Nephron progenitor cell (in vitro differentiated cells): ENCODE data around the gene RPS21.

Experiments
- DNase-seq: peaks from one replicate; pipeline ENCODE4 v3.0.0; 2021
- H3K27ac Mint-ChIP-seq: 2 replicates; pipeline ENCODE4 v1.8.0; 2021; ENCODE audit warnings: mild to moderate bottlenecking, moderate library complexity, mixed read lengths
- H3K27me3 Mint-ChIP-seq: 2 replicates; pipeline ENCODE4 v1.8.0; 2021; ENCODE audit warnings: mild to moderate bottlenecking, low read depth, mixed read lengths; ENCODE audit not compliant: poor library complexity
- H3K36me3 Mint-ChIP-seq: 2 replicates; pipeline ENCODE4 v1.8.0; 2021; ENCODE audit warnings: low read depth, mixed read lengths
- H3K4me1 Mint-ChIP-seq: 2 replicates; pipeline ENCODE4 v1.8.0; 2021; ENCODE audit warnings: mixed read lengths
- H3K4me3 Mint-ChIP-seq: 2 replicates; pipeline ENCODE4 v1.8.0; 2021; ENCODE audit warnings: mild to moderate bottlenecking, moderate library complexity, mixed read lengths
- H3K9me3 Mint-ChIP-seq: 2 replicates; pipeline ENCODE4 v1.8.0; 2021; ENCODE audit warnings: mild to moderate bottlenecking, moderate library complexity, mixed read lengths
- CTCF ChIP-seq: fragments of 200-600 bp; sonication (generic); IDR thresholded peaks from 2 replicates; pipeline ENCODE4 v1.5.0; 2021; ENCODE audit warnings: antibody characterized with exemption

RPS21 gene

GRCh38 chr20:62367136-62367632, 19.7 kb upstream of the RPS21 start, which contains the start of gene LAMA5:
Gene LAMA5, minus strand, starts transcription at chr20:62367312. Its CDS starts 67 bp downstream, at chr20:62367245.
- Mint-ChIP-seq H3K27me3 (no peaks in the 10 kb centered on the region), H3K4me1 (peaks cover 51% of the 10 kb centered on the region), H3K27ac (no peak within 1 kb of the TSS), H3K4me3 (peak within 1 kb of the TSS; percentile 74), H3K9me3 (no peaks in the 10 kb centered on the region), H3K36me3 (no peaks in the 10 kb centered on the region)
- peak; percentile 82 for DNase-seq
- TF ChIP-seq CTCF = no peak

- Mint-ChIP-seq H3K4me1 (peaks cover 48% of the 10 kb centered on the region), H3K27me3 (no peaks in the 10 kb centered on the region), H3K4me3 (peak overlapping the region; percentile 75), H3K9me3 (peaks cover 1% of the 10 kb centered on the region), H3K36me3 (no peaks in the 10 kb centered on the region), H3K27ac (no peak overlapping the region)
- peak; percentile 53 for DNase-seq
- TF ChIP-seq CTCF = no peak
These were observed 19.1 kb upstream of the RPS21 start for GRCh38 chr20:62367633-62368391.

GRCh38 chr20:62368392-62368975, 18.4 kb upstream of the RPS21 start:
- Mint-ChIP-seq H3K27ac (no peak overlapping the region), H3K4me3 (peak overlapping the region; percentile 75), H3K4me1 (peaks cover 51% of the 10 kb centered on the region), H3K27me3 (no peaks in the 10 kb centered on the region), H3K36me3 (no peaks in the 10 kb centered on the region), H3K9me3 (peaks cover 6% of the 10 kb centered on the region)
- DNase-seq = peak; percentile 81
- no peak for TF ChIP-seq CTCF

- TF ChIP-seq CTCF = peak; percentile 60
- Mint-ChIP-seq H3K27ac (no peak overlapping the region), H3K9me3 (peaks cover 8% of the 10 kb centered on the region), H3K4me3 (peak overlapping the region; percentile 75), H3K36me3 (peaks cover 3% of the 10 kb centered on the region), H3K4me1 (peaks cover 48% of the 10 kb centered on the region), H3K27me3 (no peaks in the 10 kb centered on the region)
- DNase-seq = peak; percentile 76
These were observed 17.7 kb upstream of the RPS21 start for GRCh38 chr20:62368976-62369814.

- H3K36me3 Mint-ChIP-seq = peaks cover 4% of the 10 kb centered on the region
These were observed 17.1 kb upstream of the RPS21 start for GRCh38 chr20:62369815-62370114.

More at GRCh38 chr20:62369815-62370114, 17.1 kb upstream of the RPS21 start:
- peaks cover 10% of the 10 kb centered on the region for H3K9me3 Mint-ChIP-seq
- H3K4me1 Mint-ChIP-seq = peaks cover 50% of the 10 kb centered on the region
- DNase-seq = no peak
- no peaks in the 10 kb centered on the region for H3K27me3 Mint-ChIP-seq
- H3K27ac Mint-ChIP-seq = no peak overlapping the region
- H3K4me3 Mint-ChIP-seq = no peak overlapping the region
- TF ChIP-seq CTCF = no peak
